GM23338 (cell line): ENCODE results near the gene NVL. TPM values are rescaled to one million over a fixed set of nuclear protein-coding genes. Genes with fewer than 3 reads are reported as not detected.

Experiments used
- ATAC-seq: fragments of 200-7000 bp; cut with Tn5 transposase; 3 replicates; pipeline ENCODE4 v1.9.1; 2020
- DNase-seq: peaks from one replicate; pipeline ENCODE4 v3.0.0-alpha.2; 2015; ENCODE audit warnings: low spot score
- H2AFZ ChIP-seq: fragments of 200-600 bp; sonication (generic); 2 replicates; pipeline ENCODE4 v1.8.0; 2016; ENCODE audit warnings: antibody characterized with exemption, mild to moderate bottlenecking, moderate library complexity
- H3F3A ChIP-seq: fragments of 200-600 bp; sonication (generic); replicated peaks from 2 replicates; pipeline ENCODE4 v1.8.0; 2017; ENCODE audit warnings: antibody characterized with exemption, mixed run types, low read depth
- H3K27ac ChIP-seq: fragments of 200-600 bp; sonication (generic); 2 replicates; pipeline ENCODE4 v1.6.1; 2016; ENCODE audit warnings: low read depth
- H3K27me3 ChIP-seq: fragments of 200-600 bp; sonication (generic); 2 replicates; pipeline ENCODE4 v1.8.0; 2016; ENCODE audit warnings: mild to moderate bottlenecking, mixed run types, moderate library complexity; ENCODE audit not compliant: insufficient read depth
- H3K36me3 ChIP-seq: fragments of 200-600 bp; sonication (generic); 2 replicates; pipeline ENCODE4 v1.8.0; 2016; ENCODE audit warnings: mild to moderate bottlenecking; ENCODE audit not compliant: insufficient read depth
- H3K4me1 ChIP-seq: fragments of 200-600 bp; sonication (generic); 2 replicates; pipeline ENCODE4 v1.8.0; 2016; ENCODE audit warnings: mild to moderate bottlenecking, moderate library complexity; ENCODE audit not compliant: insufficient read depth
- H3K4me2 ChIP-seq: fragments of 200-600 bp; sonication (generic); 2 replicates; pipeline ENCODE4 v1.7.1; 2017; ENCODE audit warnings: mixed run types
- H3K4me3 ChIP-seq: fragments of 200-600 bp; sonication (generic); 2 replicates; pipeline ENCODE4 v1.6.1; 2016; ENCODE audit warnings: mixed run types
- H3K79me2 ChIP-seq: fragments of 200-600 bp; sonication (generic); replicated peaks from 2 replicates; pipeline ENCODE4 v1.8.0; 2017; ENCODE audit warnings: mild to moderate bottlenecking; ENCODE audit not compliant: insufficient read depth
- H3K9me2 ChIP-seq: fragments of 200-600 bp; sonication (generic); 2 replicates; pipeline ENCODE4 v1.8.0; 2017; ENCODE audit not compliant: insufficient read depth
- H4K20me1 ChIP-seq: fragments of 200-600 bp; sonication (generic); replicated peaks from 2 replicates; pipeline ENCODE4 v1.8.0; 2017; ENCODE audit warnings: mild to moderate bottlenecking; ENCODE audit not compliant: insufficient read depth
- H3K27ac Mint-ChIP-seq: 2 replicates; pipeline ENCODE4 v1.8.0; 2020; ENCODE audit warnings: inconsistent platforms, mild to moderate bottlenecking, moderate library complexity, mixed read lengths
- H3K27me3 Mint-ChIP-seq: 3 replicates; pipeline ENCODE4 v1.8.0; 2022; ENCODE audit warnings: low read depth, mild to moderate bottlenecking, moderate library complexity, mixed read lengths, inconsistent platforms; ENCODE audit not compliant: insufficient read depth, poor library complexity
- H3K36me3 Mint-ChIP-seq: 3 replicates; pipeline ENCODE4 v1.8.0; 2021; ENCODE audit warnings: low read depth, mild to moderate bottlenecking, inconsistent platforms, moderate library complexity, mixed read lengths
- H3K4me1 Mint-ChIP-seq: 3 replicates; pipeline ENCODE4 v1.8.0; 2020; ENCODE audit warnings: mild to moderate bottlenecking, inconsistent platforms, mixed read lengths
- H3K4me3 Mint-ChIP-seq: 3 replicates; pipeline ENCODE4 v1.8.0; 2021; ENCODE audit warnings: moderate library complexity, mild to moderate bottlenecking, inconsistent platforms, mixed read lengths
- H3K9me3 Mint-ChIP-seq: 3 replicates; pipeline ENCODE4 v1.8.0; 2020; ENCODE audit warnings: moderate library complexity, mild to moderate bottlenecking, inconsistent platforms, mixed read lengths
- CREB1 ChIP-seq: fragments of 250-450 bp; sonication (Bioruptor Pico); IDR thresholded peaks from 2 replicates; pipeline ENCODE4 v1.5.0; 2020; ENCODE audit warnings: low read depth, mild to moderate bottlenecking, moderate library complexity
- CTCF ChIP-seq, 2 experiments: fragments of 200-600 bp in 1 of 2; sonication (generic) in 1 of 2; conservative IDR thresholded peaks; 2 replicates each; pipeline versions ENCODE4 v1.5.1 to v1.6.1; 2016 to 2017; ENCODE audit warnings: antibody characterized with exemption in 2 of 2, low read depth in 2 of 2, mild to moderate bottlenecking in 2 of 2, moderate library complexity in 1 of 2
- ETS1 ChIP-seq: IDR thresholded peaks from 2 replicates; pipeline ENCODE4 v1.6.1; 2016; ENCODE audit warnings: antibody characterized with exemption
- EZH2 ChIP-seq: fragments of 200-600 bp; sonication (generic); IDR thresholded peaks from one replicate; pipeline ENCODE4 v1.8.0; 2017; ENCODE audit warnings: antibody characterized with exemption, mild to moderate bottlenecking, low read depth; ENCODE audit not compliant: unreplicated experiment
- JUNB ChIP-seq: IDR thresholded peaks from one replicate; pipeline ENCODE4 v1.6.1; 2016; ENCODE audit warnings: antibody characterized with exemption; ENCODE audit not compliant: unreplicated experiment
- STAT1 ChIP-seq: IDR thresholded peaks from one replicate; pipeline ENCODE4 v1.6.1; 2016; ENCODE audit warnings: antibody characterized with exemption; ENCODE audit not compliant: unreplicated experiment
- ZNF114 ChIP-seq: fragments of 250-450 bp; sonication (Bioruptor Pico); IDR thresholded peaks from 2 replicates; pipeline ENCODE4 v1.5.0; 2020; ENCODE audit warnings: mild to moderate bottlenecking, moderate library complexity
- ZNF331 ChIP-seq: fragments of 250-450 bp; sonication (Bioruptor Pico); IDR thresholded peaks from 2 replicates; pipeline ENCODE4 v1.5.0; 2020; ENCODE audit warnings: low read depth, mild to moderate bottlenecking, moderate library complexity
- ZNF462 ChIP-seq: fragments of 250-450 bp; sonication (Bioruptor Pico); IDR thresholded peaks from 2 replicates; pipeline ENCODE4 v1.5.0; 2020; ENCODE audit warnings: mild to moderate bottlenecking, moderate library complexity
- polyA plus RNA-seq: library from polyadenylated mRNA; unstranded; fragments of >200 nt; fragmentation: Nextera tagmentation; extraction: Ambion mirVana; gene quantifications from 2 replicates; pipeline ENCODE4 v1.2.1, GENCODE V29; 2016
- total RNA-seq: library from RNA; depleted of rRNA; stranded (reverse); fragments of >200 nt; shearing (Covaris generic); gene quantifications from 2 replicates; pipeline ENCODE4 v1.2.3, GENCODE V29; 2014

Gene NVL
- total and polyA plus RNA-seq, 2 experiments from 2014 or later, result 44.4 to 71.7 TPM

- H3K27ac ChIP-seq, result 0 out of 2 replicates have a peak overlapping the region, but pooled peaks have one; percentile 56
- H3K27ac Mint-ChIP-seq, result peak overlapping the region; percentile 49; the same call in 1 of the 2 replicates
- H3K4me1 Mint-ChIP-seq, result no peaks in the 10 kb centered on the region
- no peaks in the 10 kb centered on the region for H3K27me3 ChIP-seq
- no peaks in the 10 kb centered on the region for H3K9me3 Mint-ChIP-seq
- H2AFZ ChIP-seq, result no peak overlapping the region
- peaks cover 2% of the 10 kb centered on the region for H3K27me3 Mint-ChIP-seq
- TF ChIP-seq EZH2 (no peak), ZNF114 (CRISPR knock-in tag) (no peak), STAT1 (no peak), ZNF462 (CRISPR knock-in tag) (no peak), JUNB (no peak), CTCF (conservative IDR thresholded peaks at IDR 0.05; ENCODE audit: low read depth in 2 of 2) (no peak), ZNF331 (CRISPR knock-in tag) (no peak), CREB1 (CRISPR knock-in tag) (no peak), ETS1 (no peak)
- no peak overlapping the region for H3K4me3 Mint-ChIP-seq
- ATAC-seq, result no peak
- no peak overlapping the region for H3K4me2 ChIP-seq
- no peaks in the 10 kb centered on the region for H3K4me1 ChIP-seq
- no peak for DNase-seq
- no peaks in the 10 kb centered on the region for H3K79me2 ChIP-seq
- H3F3A ChIP-seq, result peaks cover 3% of the 10 kb centered on the region; the same call in 1 of the 2 replicates
- H3K36me3 ChIP-seq, result 0 out of 2 replicates have a peak, but pooled peaks cover 7% of the 10 kb centered on the region
- no peaks in the 10 kb centered on the region for H3K9me2 ChIP-seq
- no peaks in the 10 kb centered on the region for H4K20me1 ChIP-seq
- H3K36me3 Mint-ChIP-seq, result peaks cover 33% of the 10 kb centered on the region
- H3K4me3 ChIP-seq, result no peak overlapping the region
Measured at GRCh38 chr1:224266105-224266914, 63.7 kb downstream of the NVL start.
